H1 (cell line): ENCODE measurements around the gene CEP68. TPM values are rescaled to one million over a fixed set of nuclear protein-coding genes. Genes with fewer than 3 reads are reported as not detected.

Experiments
- ASH2L ChIP-seq: fragments of 200-600, 300-600 bp; sonication (generic); IDR thresholded peaks from one replicate; pipeline ENCODE4 v1.7.1; 2017; ENCODE audit warnings: low read length
- JUND ChIP-seq: IDR thresholded peaks from 2 replicates; pipeline ENCODE4 v1.6.1; 2011; ENCODE audit warnings: mild to moderate bottlenecking, improper control_type of control experiment, low read length
- KDM1A ChIP-seq: fragments of 200-600, 300-600 bp; sonication (generic); IDR thresholded peaks from 2 replicates; pipeline ENCODE4 v1.7.1; 2016; ENCODE audit warnings: mild to moderate bottlenecking, low read length, borderline replicate concordance
- TEAD4 ChIP-seq: IDR thresholded peaks from 2 replicates; pipeline ENCODE4 v1.6.1; 2012; ENCODE audit warnings: low read depth, low read length, inconsistent platforms, mixed read lengths
- polyA plus RNA-seq, 7 experiments: library from polyadenylated mRNA; depleted of rRNA in 3 of 7; stranded (reverse) in 5 of 7; unstranded in 2 of 7; fragments of >200 nt in 5 of 7; fragments of 200-250 nt in 2 of 7; gene quantifications; 1 replicate in 5 of 7; 2 replicates in 1 of 7; 4 replicates in 1 of 7; pipeline versions ENCODE4 v1.2.1 to v1.2.3, GENCODE V29; 2011 to 2013; ENCODE audit warnings: missing spikeins in 2 of 7, mixed read lengths in 2 of 7
- total RNA-seq: library from RNA; stranded (reverse); fragmentation: NEBNext Ultra II Directional; extraction: Animal tissue kit (Norgen Biotek cat#: 25700); gene quantifications from 2 replicates; pipeline ENCODE4 v1.2.1, GENCODE V29; 2021
- TF ChIP-seq, protein P1 (sequence below): IDR thresholded peaks from 2 replicates; pipeline ENCODE4 v1.6.1; 2011; ENCODE audit warnings: low read length, improper control_type of control experiment

CEP68 gene
- total and polyA plus RNA-seq, 2 of the 8 experiments (the other 6 are each of a cell fraction or from before 2014, with no cell fraction given): 23.2 to 24.7 TPM

DNA sequence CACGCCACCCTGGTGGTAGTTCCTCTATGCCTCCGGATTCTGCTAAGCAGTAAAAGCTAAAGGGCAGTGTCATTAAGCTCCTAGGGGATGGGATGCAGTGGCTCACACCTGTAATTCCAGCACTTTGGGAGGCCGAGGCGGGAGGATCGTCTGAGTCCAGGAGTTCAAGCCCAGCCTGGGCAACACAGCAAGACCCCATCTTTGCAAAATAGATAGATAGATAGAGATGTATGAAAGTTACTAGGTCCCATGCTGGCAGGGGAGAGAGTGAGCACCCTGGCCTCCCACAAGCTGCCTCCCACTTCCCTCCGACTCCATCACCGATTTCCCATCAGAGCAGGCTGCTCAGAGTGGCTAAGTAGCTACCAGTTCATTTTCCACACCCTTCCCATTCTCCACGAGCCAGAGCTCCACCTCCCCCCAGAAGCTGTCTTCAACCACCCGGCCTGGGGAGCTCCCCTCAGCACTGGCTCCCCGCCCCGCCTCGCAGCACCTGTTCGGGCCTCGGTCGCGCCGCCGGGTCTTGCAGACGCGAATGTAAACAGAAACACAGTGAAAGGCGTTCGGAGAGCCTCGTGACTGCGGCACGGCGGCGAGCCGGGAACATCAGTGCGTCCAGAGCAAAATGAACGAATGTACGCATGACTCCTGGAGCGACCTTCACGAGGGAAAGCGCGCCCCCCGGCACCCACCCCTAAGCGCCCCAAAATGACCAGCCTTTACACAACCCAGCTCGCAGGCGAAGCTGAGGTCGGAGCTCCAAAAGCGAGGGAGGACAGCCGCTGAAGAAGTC is 598 bp upstream of the CEP68 start (continued):
- peak; percentile 48 for TF ChIP-seq ASH2L
- TF ChIP-seq KDM1A: peak; percentile 86; the same call in 1 of the 2 replicates
- TF ChIP-seq, protein P1, sequence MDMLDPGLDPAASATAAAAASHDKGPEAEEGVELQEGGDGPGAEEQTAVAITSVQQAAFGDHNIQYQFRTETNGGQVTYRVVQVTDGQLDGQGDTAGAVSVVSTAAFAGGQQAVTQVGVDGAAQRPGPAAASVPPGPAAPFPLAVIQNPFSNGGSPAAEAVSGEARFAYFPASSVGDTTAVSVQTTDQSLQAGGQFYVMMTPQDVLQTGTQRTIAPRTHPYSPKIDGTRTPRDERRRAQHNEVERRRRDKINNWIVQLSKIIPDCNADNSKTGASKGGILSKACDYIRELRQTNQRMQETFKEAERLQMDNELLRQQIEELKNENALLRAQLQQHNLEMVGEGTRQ: no peak
- TF ChIP-seq TEAD4: no peak
- TF ChIP-seq JUND: no peak
- TF ChIP-seq, all 59 proteins: peak for 7
